AG04450 (cell line): Measurements from ENCODE around the gene GPSM1. TPM values are rescaled to one million over a fixed set of nuclear protein-coding genes. Genes with fewer than 3 reads are reported as not detected.

Source experiments
- CTCF ChIA-PET: fragments of 300-600, 350-600 bp; formaldehyde crosslinking; extraction: SDS; loops from one replicate; lab custom pipeline; 2022; ENCODE audit warnings: antibody characterized with exemption, inconsistent platforms; lab: Charles Lee
- POLR2A ChIA-PET: fragments of 350-600 bp; formaldehyde crosslinking; extraction: SDS; loops from one replicate; lab custom pipeline; 2021; ENCODE audit warnings: antibody characterized with exemption, inconsistent platforms; lab: Yijun Ruan, JAX
- DNase-seq: peaks from one replicate; pipeline ENCODE4 v3.0.0-alpha.2; 2011; ENCODE audit warnings: low read depth, low spot score
- H3K27ac ChIP-seq: one replicate; pipeline ENCODE4 v1.5.1; 2012; ENCODE audit warnings: low read depth, low read length, control low read depth
- H3K27me3 ChIP-seq: one replicate; pipeline ENCODE4 v1.6.0; 2012; ENCODE audit warnings: low read length; ENCODE audit not compliant: control insufficient read depth, insufficient read depth
- H3K4me3 ChIP-seq: 2 replicates; pipeline ENCODE4 v1.5.1; 2011; ENCODE audit warnings: mild to moderate bottlenecking, low read depth, low read length, control low read depth
- H3K9me3 ChIP-seq: 2 replicates; pipeline ENCODE4 v1.5.1; 2012; ENCODE audit warnings: low read length; ENCODE audit not compliant: control insufficient read depth, insufficient read depth
- CTCF ChIP-seq: IDR thresholded peaks from 2 replicates; pipeline ENCODE4 v1.5.1; 2011; ENCODE audit warnings: low read depth, low read length, control low read depth, inconsistent platforms
- polyA plus RNA-seq: library from polyadenylated mRNA; depleted of rRNA; stranded (reverse); fragments of >200 nt; gene quantifications from 2 replicates; pipeline ENCODE4 v1.2.3, GENCODE V29; 2011

Gene GPSM1
- polyA plus RNA-seq, 1 experiment, result 22.5 TPM

DNA sequence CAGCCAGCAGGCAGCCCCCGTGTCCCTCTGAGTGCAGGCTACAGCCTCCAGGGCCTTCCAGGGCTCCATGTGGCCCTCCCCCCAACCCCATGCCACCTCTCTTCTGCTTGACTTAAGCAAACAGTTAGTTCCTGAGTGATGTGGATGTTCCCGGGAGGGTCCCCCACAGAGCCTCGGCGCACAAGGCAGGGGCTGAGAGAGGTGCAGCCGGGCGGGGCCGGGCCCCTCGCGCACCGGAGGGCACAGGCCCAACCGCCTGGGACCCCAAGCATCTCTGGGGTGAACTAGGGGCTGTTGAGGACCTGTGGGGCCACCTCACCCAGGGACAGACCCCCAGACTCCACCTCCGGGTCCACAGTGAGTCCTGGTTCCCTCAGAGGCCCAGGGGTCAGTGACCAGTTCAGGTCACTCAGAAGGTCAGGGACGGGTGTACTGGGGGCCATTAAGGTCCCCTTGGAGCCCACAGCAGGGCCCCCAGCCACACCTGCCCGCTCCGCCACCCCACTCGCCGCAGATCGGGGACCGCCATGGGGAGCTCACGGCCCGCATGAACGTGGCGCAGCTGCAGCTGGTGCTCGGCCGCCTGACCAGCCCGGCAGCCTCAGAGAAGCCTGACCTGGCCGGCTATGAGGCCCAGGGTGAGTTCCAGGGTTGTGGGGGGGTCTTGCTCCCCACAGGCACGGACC lies 13.2 kb downstream of the GPSM1 start:
- no peak for DNase-seq
- ChIA-PET POLR2A (interaction anchor here (0.7 kb wide), 1 partner anchor 23 kb away, joined by 3 read pairs; no protein-coding TSS in a partner anchor), CTCF (interaction anchor here (1.1 to 1.4 kb wide), 2 partner anchors 22 to 27 kb away, joined by 3 to 5 read pairs; no protein-coding TSS in a partner anchor)
- no peak overlapping the region for H3K27ac ChIP-seq
- no peak for TF ChIP-seq CTCF
- H3K27me3 ChIP-seq, result no peaks in the 10 kb centered on the region
- no peak overlapping the region for H3K4me3 ChIP-seq
- H3K9me3 ChIP-seq, result no peaks in the 10 kb centered on the region; the same call in 1 of the 2 replicates

GRCh38 chr9:136341042-136341655 lies 13.8 kb downstream of the GPSM1 start:
- no peak overlapping the region for H3K4me3 ChIP-seq
- DNase-seq, result no peak
- no peaks in the 10 kb centered on the region; the same call in 1 of the 2 replicates for H3K9me3 ChIP-seq
- no peak for TF ChIP-seq CTCF
- CTCF ChIA-PET, result no interaction called here
- H3K27me3 ChIP-seq, result no peaks in the 10 kb centered on the region
- POLR2A ChIA-PET, result interaction anchor here (1.3 kb wide), 1 partner anchor 22 kb away, joined by 6 read pairs; no protein-coding TSS in a partner anchor
- no peak overlapping the region for H3K27ac ChIP-seq

- H3K4me3 ChIP-seq, result no peak overlapping the region
- DNase-seq, result no peak
- no peaks in the 10 kb centered on the region; the same call in 1 of the 2 replicates for H3K9me3 ChIP-seq
- ChIA-PET CTCF (interaction anchor here (0.8 kb wide), 1 partner anchor 22 kb away, joined by 3 read pairs; the partner anchor contains the start of gene DNLZ), POLR2A (interaction anchor here (1.3 kb wide), 1 partner anchor 21 kb away, joined by 6 read pairs; no protein-coding TSS in a partner anchor)
- H3K27ac ChIP-seq, result no peak overlapping the region
- H3K27me3 ChIP-seq, result no peaks in the 10 kb centered on the region
- TF ChIP-seq CTCF, result no peak
These were observed 14.4 kb downstream of the GPSM1 start for GRCh38 chr9:136341769-136342168.

DNA sequence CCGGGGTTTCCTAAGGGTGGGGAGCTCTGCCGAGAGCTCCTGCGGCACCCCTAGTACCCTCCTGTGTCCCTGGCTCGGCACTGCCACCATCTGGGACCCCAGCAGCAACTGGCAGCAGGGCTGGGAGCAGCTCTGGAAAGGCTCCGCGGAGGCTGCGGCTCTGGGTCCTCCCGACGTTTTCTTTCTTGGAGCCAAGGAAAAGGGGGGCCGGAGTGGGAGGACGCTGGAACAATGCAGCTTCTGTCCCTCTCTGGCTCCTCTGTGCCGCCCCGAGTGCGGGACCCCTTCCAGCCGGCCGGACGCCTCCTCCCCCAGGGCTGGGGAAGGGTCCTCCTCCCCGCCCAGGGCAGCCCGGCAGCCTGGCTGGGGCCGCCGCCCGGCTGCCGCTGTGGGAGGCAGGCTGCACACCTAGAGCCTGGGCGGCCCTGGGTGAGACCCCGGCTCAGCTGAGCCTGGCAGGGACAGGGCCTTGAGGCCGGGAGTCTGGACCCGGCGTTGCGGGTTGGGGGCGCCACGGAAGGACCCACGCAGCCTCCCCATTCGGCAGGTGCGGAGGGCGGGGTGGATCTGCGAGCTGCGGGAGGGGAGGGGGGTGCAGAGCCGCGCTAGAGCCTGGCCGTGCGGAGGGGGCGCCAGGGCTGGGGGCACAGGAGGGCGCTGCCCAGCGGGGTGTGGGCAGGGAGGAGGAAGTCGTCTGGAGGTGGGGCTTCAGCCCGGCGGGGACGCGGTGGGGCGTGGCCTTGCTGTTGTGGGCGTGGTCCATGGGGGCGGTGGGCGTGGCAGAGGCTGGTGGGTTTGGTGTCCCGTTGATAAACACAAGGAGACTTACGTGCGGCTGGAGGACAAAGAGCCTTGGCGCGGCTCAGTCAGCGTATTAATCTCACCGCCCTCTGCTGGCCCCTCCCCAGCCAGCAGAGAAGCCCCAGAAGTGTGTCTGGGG lies 15.1 kb downstream of the GPSM1 start:
- POLR2A ChIA-PET, result interaction anchor here (0.7 to 1.3 kb wide), 2 partner anchors 13 to 20 kb away, joined by 3 to 6 read pairs; no protein-coding TSS in a partner anchor
- DNase-seq, result peak; percentile 57
- CTCF ChIA-PET, result interaction anchor here (0.8 kb wide), 1 partner anchor 21 kb away, joined by 3 read pairs; the partner anchor contains the start of gene DNLZ
- Histone ChIP-seq H3K4me3 (no peak overlapping the region), H3K9me3 (no peaks in the 10 kb centered on the region; the same call in 1 of the 2 replicates), H3K27ac (peak overlapping the region; percentile 47), H3K27me3 (no peaks in the 10 kb centered on the region)
- TF ChIP-seq CTCF, result no peak
